Stimulated activated CD4-positive, alpha-beta T cell treated with anti-CD3 and anti-CD28 coated beads, TNF-alpha, amount 100 ng/mL, for 1 hour (primary cell): ENCODE results near the gene EVI2B.
"Not testable (repeated sequence)": the region's sequence is repeated elsewhere in the genome, so short reads cannot be mapped to it uniquely, and the experiment has no call there.

Experiments
- DNase-seq, 3 donors: peaks; one replicate each; pipeline ENCODE4 v3.0.0-alpha.2; 2020; ENCODE audit warnings: low read depth in 3 of 3, low spot score in 1 of 3

The EVI2B gene

DNA sequence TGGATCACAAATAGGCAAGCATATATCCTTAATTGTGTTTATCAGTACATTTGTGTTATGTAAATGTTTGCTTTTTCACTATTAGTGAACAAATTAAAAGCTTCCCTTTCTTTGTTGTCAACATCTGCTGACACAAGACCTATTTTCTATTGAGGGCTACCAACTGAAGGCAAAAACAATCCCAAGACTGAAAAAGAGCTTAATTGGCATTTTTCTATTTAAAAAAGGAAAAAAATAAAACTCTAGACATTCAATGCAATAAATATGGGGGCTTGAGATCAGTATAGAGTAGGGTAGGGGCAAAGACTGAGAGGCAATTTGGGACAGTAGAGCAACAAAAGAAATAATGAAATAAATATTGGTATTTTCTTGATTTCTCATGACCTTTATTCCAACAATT, 41.1 kb downstream of the EVI2B start:
- DNase-seq, result no peak

DNA sequence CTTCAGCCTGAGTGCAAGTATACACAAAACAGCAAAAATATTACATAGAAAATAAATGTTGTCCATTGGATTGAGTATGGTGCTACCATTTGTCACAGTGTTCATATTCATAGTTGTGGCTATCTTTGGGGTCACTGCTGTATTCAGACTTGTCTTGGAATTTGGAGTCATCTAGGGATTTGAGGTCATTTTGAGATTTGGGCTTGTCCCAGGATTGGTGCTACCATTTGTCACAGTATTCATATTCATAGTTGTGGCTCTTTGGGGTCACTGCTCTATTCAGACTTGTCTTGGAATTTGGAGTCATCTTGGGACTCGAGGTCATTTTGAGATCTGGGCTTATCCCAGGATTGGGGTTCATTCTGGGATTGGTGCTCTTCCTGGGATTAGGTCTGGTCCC, 41.6 kb downstream of the EVI2B start:
- DNase-seq, result no peak

DNA sequence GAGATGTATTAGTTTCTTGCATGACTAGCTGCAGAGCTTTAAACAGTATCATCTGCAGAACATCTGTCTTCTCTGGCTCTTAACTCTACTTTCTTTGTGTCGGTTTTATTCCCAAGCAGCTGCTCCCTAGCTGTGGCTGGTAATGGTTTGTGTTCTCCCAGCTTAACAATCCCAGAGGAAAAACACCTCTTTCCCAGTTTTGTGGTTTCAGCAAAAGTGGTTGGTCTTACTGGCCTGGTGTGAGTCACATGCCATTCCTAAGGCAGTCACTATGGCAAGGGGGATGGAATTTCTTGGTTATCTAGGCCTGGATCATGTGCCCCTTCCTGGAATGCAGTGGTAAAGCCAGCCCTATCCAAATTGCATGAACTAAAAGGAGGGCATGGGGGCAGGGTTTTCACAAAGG, 44.3 kb downstream of the EVI2B start:
- DNase-seq, result no peak

DNA sequence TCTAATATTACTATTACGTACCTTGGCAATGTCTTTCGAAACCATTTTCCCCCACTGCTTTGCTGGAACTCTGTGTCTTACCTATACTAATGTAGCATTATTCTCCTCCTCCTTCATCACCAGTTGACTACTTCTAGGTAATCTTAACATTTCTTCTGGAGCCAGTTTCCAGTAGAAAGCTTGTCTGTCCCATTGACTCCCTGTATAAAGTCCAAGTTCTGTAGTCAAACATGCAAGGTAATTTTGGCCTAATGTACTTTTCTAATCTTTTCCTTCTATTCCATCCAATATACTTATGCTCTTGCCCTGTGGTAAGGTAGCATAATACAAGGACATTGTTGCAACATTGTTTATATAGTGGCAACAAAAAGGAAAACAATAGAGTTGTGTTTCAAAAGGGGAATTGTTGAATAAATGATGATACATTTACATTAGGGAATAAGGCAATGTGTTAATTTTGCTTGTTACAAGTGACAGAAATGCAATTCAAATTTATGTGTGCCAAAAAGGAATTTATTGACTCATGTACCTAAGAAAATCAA, 44.7 kb downstream of the EVI2B start:
- DNase-seq, result no peak

DNA sequence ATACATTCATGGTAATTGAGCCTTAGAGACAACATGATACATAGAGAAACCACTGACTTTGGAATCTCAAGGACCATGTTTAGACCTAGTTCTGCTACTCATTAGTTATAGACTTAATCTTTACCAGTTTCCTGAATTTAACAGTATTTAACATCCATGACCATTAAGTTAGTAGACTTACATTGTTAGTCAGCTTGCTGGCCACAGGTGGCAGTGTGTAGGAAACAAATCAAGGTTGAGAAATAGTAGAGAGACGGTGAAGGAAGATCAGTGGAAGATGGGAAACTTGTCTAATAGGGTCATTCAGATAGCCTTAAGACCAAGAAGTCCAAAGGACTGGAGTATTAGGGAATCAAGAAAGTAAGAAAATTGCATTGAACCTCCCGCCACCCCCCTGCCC, 47.8 kb downstream of the EVI2B start:
- no peak for DNase-seq

DNA sequence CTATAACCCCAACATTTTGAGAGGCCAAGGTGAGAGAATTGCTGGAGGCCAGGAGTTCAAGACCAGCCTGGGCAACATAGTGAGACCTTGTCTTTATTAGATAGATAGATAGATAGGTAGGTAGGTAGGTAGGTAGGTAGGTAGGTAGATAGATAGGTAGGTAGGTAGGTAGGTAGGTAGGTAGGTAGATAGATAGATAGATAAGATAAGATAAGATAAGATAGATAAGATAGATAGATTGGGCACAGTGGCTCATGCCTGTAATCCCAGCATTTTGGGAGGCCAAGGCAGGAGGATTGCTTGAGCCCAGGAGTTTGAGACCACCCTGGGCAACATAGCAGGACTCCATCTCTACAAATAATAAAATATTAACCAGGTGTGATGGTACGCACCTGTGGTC, 50.9 kb downstream of the EVI2B start:
- DNase-seq, result not testable (repeated sequence)

DNA sequence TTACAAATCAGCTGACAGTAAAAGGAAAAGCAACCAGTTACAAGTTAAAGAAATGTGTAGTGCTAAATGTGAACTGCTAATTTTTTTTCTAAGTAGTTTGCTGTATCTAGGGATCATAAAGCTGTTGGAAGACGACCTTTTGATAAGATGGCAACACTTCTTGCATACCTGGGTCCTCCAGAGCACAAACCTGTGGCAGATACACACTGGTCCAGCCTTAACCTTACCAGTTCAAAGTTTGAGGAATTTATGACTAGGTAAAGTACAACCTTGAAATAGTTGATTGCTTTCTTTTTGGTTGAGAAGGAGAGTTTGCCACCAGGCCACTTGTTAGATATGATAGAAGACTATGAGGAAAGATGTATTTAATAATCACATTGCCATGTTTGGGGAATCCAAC, 52.3 kb downstream of the EVI2B start:
- no peak for DNase-seq

DNA sequence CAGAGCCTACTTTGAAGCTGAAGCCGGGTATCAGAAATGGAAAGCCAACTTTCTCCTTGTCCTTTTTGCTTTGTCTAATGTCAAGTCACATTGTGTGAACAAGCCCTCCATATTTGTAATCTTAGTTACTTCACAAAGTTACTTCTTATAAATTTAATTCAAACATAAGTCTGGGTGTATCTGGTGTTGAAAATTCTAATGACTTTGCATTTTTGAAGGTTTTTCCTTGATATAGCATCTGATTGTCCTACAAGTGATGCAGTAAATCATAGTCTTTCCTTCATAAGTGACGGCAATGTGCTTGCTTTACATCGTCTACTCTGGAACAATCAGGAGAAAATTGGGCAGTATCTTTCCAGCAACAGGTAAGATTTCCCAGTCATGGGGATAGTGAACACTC, 53.7 kb downstream of the EVI2B start:
- no peak for DNase-seq

DNA sequence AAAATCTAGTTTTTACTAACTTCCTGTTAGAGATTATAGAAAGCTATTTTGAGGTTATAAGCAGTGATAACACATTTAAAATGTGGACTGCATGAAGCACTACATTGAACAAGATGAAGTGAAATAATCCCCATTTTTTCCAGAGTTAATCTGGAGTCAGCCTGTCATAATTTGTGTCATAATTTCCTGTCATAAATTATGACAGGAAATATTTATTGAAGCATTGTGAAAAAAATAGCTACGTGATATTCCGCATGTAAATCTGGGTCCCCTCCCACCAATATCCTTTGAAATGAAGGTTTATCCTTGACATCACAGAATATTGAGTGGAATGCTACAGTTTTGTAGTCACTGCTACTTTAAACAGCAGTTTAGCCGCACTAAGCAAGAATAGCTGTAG, 56.9 kb downstream of the EVI2B start:
- DNase-seq, result no peak

DNA sequence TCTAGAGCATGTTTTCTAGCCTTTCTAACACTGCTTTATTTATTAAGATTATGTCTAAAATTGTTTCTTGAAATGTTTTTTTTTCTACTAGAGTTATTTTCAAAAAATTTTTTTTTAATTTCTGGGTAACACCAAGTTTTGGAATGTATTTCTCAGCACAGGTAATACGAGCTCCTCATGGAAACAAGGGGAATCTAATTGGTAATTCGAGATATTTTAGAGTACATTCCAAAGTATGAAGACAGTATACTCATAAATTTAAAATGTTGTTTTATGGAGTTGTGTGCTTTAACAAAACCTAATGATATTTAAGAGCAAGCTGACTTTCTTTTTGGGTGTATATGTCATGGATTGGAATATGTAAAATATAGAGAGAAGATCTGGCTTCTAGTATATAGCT, 59.2 kb downstream of the EVI2B start:
- DNase-seq, result no peak
